Ureter (tissue), 1 donor: ENCODE results near the gene CDKL5. TPM values are rescaled to one million over a fixed set of nuclear protein-coding genes. Genes with fewer than 3 reads are reported as not detected.

Experiments
- DNase-seq: peaks from one replicate; pipeline ENCODE4 v3.0.0-alpha.2; 2020; ENCODE audit warnings: low spot score
- total RNA-seq: library from RNA; stranded (reverse); gene quantifications from one replicate; pipeline ENCODE4 v1.2.4, GENCODE V29; 2023
- donor health status: DM: yes; HTN: yes; CAD: no.

The CDKL5 gene
- total RNA-seq, 1 donor from 2014 or later = 42.3 TPM

- no peak for DNase-seq
These were observed 31.6 kb downstream of the CDKL5 start for GRCh38 chrX:18457000-18457399.

GRCh38 chrX:18461431-18461830 lies 36.0 kb downstream of the CDKL5 start:
- DNase-seq = no peak

- no peak for DNase-seq
These were observed 39.1 kb downstream of the CDKL5 start for GRCh38 chrX:18464499-18464898.

GRCh38 chrX:18465051-18465450 lies 39.6 kb downstream of the CDKL5 start:
- DNase-seq = no peak

- no peak for DNase-seq
These were observed 43.2 kb downstream of the CDKL5 start for GRCh38 chrX:18468599-18468998.

GRCh38 chrX:18471296-18471695 lies 45.9 kb downstream of the CDKL5 start:
- no peak for DNase-seq

GRCh38 chrX:18490806-18491555 lies 65.6 kb downstream of the CDKL5 start:
- no peak for DNase-seq

GRCh38 chrX:18491587-18492340 lies 66.4 kb downstream of the CDKL5 start:
- DNase-seq = no peak

- DNase-seq = no peak
These were observed 109.5 kb downstream of the CDKL5 start for GRCh38 chrX:18534949-18535348.

- DNase-seq = no peak
These were observed 111.7 kb downstream of the CDKL5 start for GRCh38 chrX:18537068-18537467.

- no peak for DNase-seq
These were observed 112.1 kb downstream of the CDKL5 start for GRCh38 chrX:18537524-18537923.

GRCh38 chrX:18542131-18542530 lies 116.7 kb downstream of the CDKL5 start:
- no peak for DNase-seq

- no peak for DNase-seq
These were observed 117.5 kb downstream of the CDKL5 start for GRCh38 chrX:18542905-18543304.

GRCh38 chrX:18543738-18544137 lies 118.3 kb downstream of the CDKL5 start:
- DNase-seq = no peak

- no peak for DNase-seq
These were observed 120.4 kb downstream of the CDKL5 start for GRCh38 chrX:18545771-18546170.

GRCh38 chrX:18548996-18549395 lies 123.6 kb downstream of the CDKL5 start:
- no peak for DNase-seq

GRCh38 chrX:18549643-18550042 lies 124.2 kb downstream of the CDKL5 start:
- DNase-seq = no peak

- no peak for DNase-seq
These were observed 132.5 kb downstream of the CDKL5 start for GRCh38 chrX:18557879-18558278.

- DNase-seq = no peak
These were observed 133.4 kb downstream of the CDKL5 start for GRCh38 chrX:18558799-18559198.

- no peak for DNase-seq
These were observed 135.6 kb downstream of the CDKL5 start for GRCh38 chrX:18561020-18561419.

- no peak for DNase-seq
These were observed 140.3 kb downstream of the CDKL5 start for GRCh38 chrX:18565727-18566126.

GRCh38 chrX:18566748-18567147 lies 141.3 kb downstream of the CDKL5 start:
- no peak for DNase-seq

GRCh38 chrX:18573556-18573955 lies 148.1 kb downstream of the CDKL5 start:
- DNase-seq = no peak
